GM18498 (cell line): Measurements from ENCODE around the gene PSAPL1.

ENCODE experiments used
- ATAC-seq: cut with Tn5 transposase; IDR thresholded peaks from one replicate; pipeline ENCODE4 v1.9.1; 2021; ENCODE audit warnings: mild to moderate bottlenecking, moderate library complexity; ENCODE audit not compliant: unreplicated experiment

PSAPL1 gene

GRCh38 chr4:7420661-7421040 is 14.1 kb downstream of the PSAPL1 start:
- ATAC-seq, result no peak

GRCh38 chr4:7419961-7420660 is 14.6 kb downstream of the PSAPL1 start:
- no peak for ATAC-seq

- no peak for ATAC-seq
Measured at GRCh38 chr4:7418131-7418943, 16.4 kb downstream of the PSAPL1 start.

GRCh38 chr4:7417639-7418038 is 17.1 kb downstream of the PSAPL1 start:
- no peak for ATAC-seq

GRCh38 chr4:7416745-7417432 is 17.8 kb downstream of the PSAPL1 start:
- no peak for ATAC-seq

- ATAC-seq, result no peak
Measured at GRCh38 chr4:7415927-7416686, 18.6 kb downstream of the PSAPL1 start.

- no peak for ATAC-seq
Measured at GRCh38 chr4:7414736-7415510, 19.8 kb downstream of the PSAPL1 start.

- no peak for ATAC-seq
Measured at GRCh38 chr4:7414046-7414445, 20.7 kb downstream of the PSAPL1 start.

- no peak for ATAC-seq
Measured at GRCh38 chr4:7412554-7412912, 22.2 kb downstream of the PSAPL1 start.

GRCh38 chr4:7411896-7412553 is 22.7 kb downstream of the PSAPL1 start:
- ATAC-seq, result no peak

GRCh38 chr4:7411491-7411890 is 23.2 kb downstream of the PSAPL1 start:
- no peak for ATAC-seq

- no peak for ATAC-seq
Measured at GRCh38 chr4:7410446-7410845, 24.3 kb downstream of the PSAPL1 start.

- no peak for ATAC-seq
Measured at GRCh38 chr4:7408166-7408565, 26.6 kb downstream of the PSAPL1 start.

GRCh38 chr4:7403001-7403400 is 31.7 kb downstream of the PSAPL1 start:
- ATAC-seq, result no peak

GRCh38 chr4:7402526-7402925 is 32.2 kb downstream of the PSAPL1 start:
- ATAC-seq, result no peak

- no peak for ATAC-seq
Measured at GRCh38 chr4:7400671-7401298, 33.9 kb downstream of the PSAPL1 start.

GRCh38 chr4:7399440-7400234 is 35.1 kb downstream of the PSAPL1 start:
- no peak for ATAC-seq

- ATAC-seq, result no peak
Measured at GRCh38 chr4:7398788-7399439, 35.8 kb downstream of the PSAPL1 start.
